K562 (cell line): Measurements from ENCODE around the gene IL15RA.

Experiments
- ADNP ChIP-seq: fragments of 200-800 bp; sonication (Bioruptor generic); IDR thresholded peaks from 2 replicates; pipeline ENCODE4 v1.6.1; 2016; ENCODE audit warnings: missing genetic modification characterization, missing compliant biosample characterization
- HDAC2 ChIP-seq: fragments of 450-650 bp; IDR thresholded peaks from 2 replicates; pipeline ENCODE4 v1.6.1; 2016; ENCODE audit warnings: mild to moderate bottlenecking
- HNRNPLL ChIP-seq: fragments of 200-400 bp; formaldehyde crosslinking; IDR thresholded peaks from 2 replicates; pipeline ENCODE4 v1.6.1; 2017; ENCODE audit warnings: low read length, low read depth, mild to moderate bottlenecking; ENCODE audit not compliant: poor library complexity, severe bottlenecking
- JUN ChIP-seq, 2 experiments: sonication (generic) in 1 of 2; formaldehyde crosslinking in 1 of 2; IDR thresholded peaks; 2 replicates each; pipeline versions ENCODE4 v1.6.1 to v1.8.0; 2012 to 2022; ENCODE audit warnings: borderline replicate concordance in 2 of 2, mild to moderate bottlenecking in 2 of 2, improper control_type of control experiment in 1 of 2, low read depth in 1 of 2, low read length in 1 of 2, missing genetic modification reagents in 1 of 2
- MYC ChIP-seq, 2 experiments: fragments of 250-450 bp in 1 of 2; sonication (Bioruptor Pico) in 1 of 2; IDR thresholded peaks; 2 replicates each; pipeline versions ENCODE4 v1.5.1 to v1.6.1; 2012 to 2021; ENCODE audit warnings: low read depth in 2 of 2, borderline replicate concordance in 1 of 2, improper control_type of control experiment in 1 of 2, low read length in 1 of 2, mild to moderate bottlenecking in 1 of 2, moderate library complexity in 1 of 2
- TF ChIP-seq, protein P1 (sequence below): sonication (generic); formaldehyde crosslinking; IDR thresholded peaks from 2 replicates; pipeline ENCODE4 v1.9.0; 2022; ENCODE audit warnings: mild to moderate bottlenecking, missing genetic modification reagents
- TF ChIP-seq, protein P2 (sequence below), 3 experiments: IDR thresholded peaks in 2 of 3; conservative IDR thresholded peaks in 1 of 3; 2 replicates each; pipeline ENCODE4 v1.5.1; 2011 to 2012; ENCODE audit warnings: low read length in 3 of 3, mild to moderate bottlenecking in 3 of 3, control low read depth in 2 of 3, improper control_type of control experiment in 1 of 3, inconsistent platforms in 1 of 3, low read depth in 1 of 3, mixed read lengths in 1 of 3, moderate library complexity in 1 of 3; ENCODE audit not compliant: insufficient read depth in 2 of 3
- TF ChIP-seq, protein P3 (sequence below): sonication (generic); formaldehyde crosslinking; IDR thresholded peaks from 2 replicates; pipeline ENCODE4 v1.8.0; 2023; ENCODE audit warnings: mild to moderate bottlenecking, missing genetic modification reagents

DNA sequence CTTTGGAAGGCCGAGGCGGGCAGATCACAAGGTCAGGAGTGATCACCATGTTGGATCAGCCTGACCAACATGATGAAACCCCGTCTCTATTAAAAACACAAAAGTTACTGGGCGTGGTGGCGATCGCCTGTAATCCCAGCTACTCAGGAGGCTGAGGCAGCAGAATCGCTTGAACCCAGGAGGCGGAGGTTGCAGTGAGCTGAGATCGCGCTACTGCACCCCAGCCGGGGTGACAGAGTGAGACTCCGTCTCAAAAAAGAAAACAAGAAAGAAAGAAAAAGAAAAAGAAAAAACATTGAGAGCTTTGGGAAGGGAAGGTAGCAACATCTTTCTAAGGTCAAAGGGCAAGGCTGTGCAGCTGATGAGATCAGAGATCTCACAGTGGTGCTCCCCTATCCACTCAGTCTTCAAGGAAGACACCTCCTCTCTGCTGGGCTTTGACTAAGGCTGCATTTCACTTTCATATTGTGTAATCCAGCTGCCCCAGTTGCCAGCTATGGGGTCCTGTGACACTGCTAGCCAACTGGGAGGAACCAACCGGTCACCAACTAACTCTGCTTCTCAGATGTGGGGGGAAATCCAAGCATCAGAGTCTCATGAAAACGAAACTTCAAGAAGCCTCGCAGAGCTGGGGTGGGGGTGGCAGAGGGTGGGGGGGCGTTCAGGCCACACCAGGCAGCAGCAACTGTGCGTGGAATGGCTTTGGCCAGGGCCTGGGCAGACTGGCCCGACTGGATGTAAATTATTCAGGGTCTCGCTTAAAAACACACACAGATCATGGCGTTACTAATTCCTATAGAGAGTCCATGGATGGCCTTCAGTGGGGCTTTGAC is 1.5 kb downstream of the IL15RA start:
- TF ChIP-seq, protein P1, sequence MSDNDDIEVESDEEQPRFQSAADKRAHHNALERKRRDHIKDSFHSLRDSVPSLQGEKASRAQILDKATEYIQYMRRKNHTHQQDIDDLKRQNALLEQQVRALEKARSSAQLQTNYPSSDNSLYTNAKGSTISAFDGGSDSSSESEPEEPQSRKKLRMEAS (CRISPR knock-in tag): no peak
- TF ChIP-seq ADNP (tag) (no peak), HDAC2 (no peak), JUN (IDR thresholded peaks at IDR 0.05; ENCODE audit: borderline replicate concordance, low read depth, low read length) (no peak), JUN (CRISPR knock-in tag; IDR thresholded peaks at IDR 0.05; ENCODE audit: borderline replicate concordance) (no peak), MYC (IDR thresholded peaks at IDR 0.05; ENCODE audit: low read depth, low read length) (no peak), MYC (CRISPR knock-in tag; IDR thresholded peaks at IDR 0.05; ENCODE audit: borderline replicate concordance, low read depth) (no peak), HNRNPLL (no peak)
- TF ChIP-seq, protein P2, sequence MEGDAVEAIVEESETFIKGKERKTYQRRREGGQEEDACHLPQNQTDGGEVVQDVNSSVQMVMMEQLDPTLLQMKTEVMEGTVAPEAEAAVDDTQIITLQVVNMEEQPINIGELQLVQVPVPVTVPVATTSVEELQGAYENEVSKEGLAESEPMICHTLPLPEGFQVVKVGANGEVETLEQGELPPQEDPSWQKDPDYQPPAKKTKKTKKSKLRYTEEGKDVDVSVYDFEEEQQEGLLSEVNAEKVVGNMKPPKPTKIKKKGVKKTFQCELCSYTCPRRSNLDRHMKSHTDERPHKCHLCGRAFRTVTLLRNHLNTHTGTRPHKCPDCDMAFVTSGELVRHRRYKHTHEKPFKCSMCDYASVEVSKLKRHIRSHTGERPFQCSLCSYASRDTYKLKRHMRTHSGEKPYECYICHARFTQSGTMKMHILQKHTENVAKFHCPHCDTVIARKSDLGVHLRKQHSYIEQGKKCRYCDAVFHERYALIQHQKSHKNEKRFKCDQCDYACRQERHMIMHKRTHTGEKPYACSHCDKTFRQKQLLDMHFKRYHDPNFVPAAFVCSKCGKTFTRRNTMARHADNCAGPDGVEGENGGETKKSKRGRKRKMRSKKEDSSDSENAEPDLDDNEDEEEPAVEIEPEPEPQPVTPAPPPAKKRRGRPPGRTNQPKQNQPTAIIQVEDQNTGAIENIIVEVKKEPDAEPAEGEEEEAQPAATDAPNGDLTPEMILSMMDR (IDR thresholded peaks at IDR 0.05 in 2 of 3, conservative IDR thresholded peaks at IDR 0.05 in 1 of 3; ENCODE audit: insufficient read depth in 2 of 3, low read depth in 1 of 3, low read length in 3 of 3): no peak
- TF ChIP-seq, protein P3, sequence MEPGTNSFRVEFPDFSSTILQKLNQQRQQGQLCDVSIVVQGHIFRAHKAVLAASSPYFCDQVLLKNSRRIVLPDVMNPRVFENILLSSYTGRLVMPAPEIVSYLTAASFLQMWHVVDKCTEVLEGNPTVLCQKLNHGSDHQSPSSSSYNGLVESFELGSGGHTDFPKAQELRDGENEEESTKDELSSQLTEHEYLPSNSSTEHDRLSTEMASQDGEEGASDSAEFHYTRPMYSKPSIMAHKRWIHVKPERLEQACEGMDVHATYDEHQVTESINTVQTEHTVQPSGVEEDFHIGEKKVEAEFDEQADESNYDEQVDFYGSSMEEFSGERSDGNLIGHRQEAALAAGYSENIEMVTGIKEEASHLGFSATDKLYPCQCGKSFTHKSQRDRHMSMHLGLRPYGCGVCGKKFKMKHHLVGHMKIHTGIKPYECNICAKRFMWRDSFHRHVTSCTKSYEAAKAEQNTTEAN (CRISPR knock-in tag): no peak
